Muscle of back (tissue), 11 donors: ENCODE measurements around the gene RASSF3. TPM values are rescaled to one million over a fixed set of nuclear protein-coding genes. Genes with fewer than 3 reads are reported as not detected.

Experiments used
- DNase-seq, 3 donors: peaks; one replicate each; pipeline versions ENCODE4 v3.0.0 to v3.0.0-alpha.2; 2013
- polyA plus RNA-seq, 10 donors: library from polyadenylated mRNA; unstranded; fragments of 120-200 nt; gene quantifications; one replicate each; pipeline ENCODE4 v1.2.1, GENCODE V29; 2013; ENCODE audit not compliant: insufficient read length in 10 of 10

Gene RASSF3
- polyA plus RNA-seq, 10 donors, result 37.6 to 84.9 (median 53.5) TPM

DNA sequence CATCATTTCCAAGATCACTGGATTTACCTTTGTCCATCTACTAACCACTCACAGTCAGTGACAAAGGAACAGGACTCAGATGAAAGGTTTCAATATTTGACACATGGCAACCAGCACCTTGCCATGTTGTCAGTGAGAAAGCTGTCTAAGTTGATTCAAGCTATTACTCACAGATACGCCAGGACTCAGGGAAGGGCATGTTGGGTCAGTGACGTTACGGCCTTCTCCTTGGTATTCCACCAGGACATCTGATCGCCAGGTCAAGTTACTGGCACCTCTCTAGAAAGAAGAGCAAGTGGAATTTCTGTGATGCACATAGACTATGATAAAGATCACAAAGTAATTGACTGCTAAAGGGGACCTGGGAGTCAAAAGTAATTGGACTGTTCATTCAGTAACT, 112.5 kb downstream of the RASSF3 start:
- DNase-seq, result no peak

DNA sequence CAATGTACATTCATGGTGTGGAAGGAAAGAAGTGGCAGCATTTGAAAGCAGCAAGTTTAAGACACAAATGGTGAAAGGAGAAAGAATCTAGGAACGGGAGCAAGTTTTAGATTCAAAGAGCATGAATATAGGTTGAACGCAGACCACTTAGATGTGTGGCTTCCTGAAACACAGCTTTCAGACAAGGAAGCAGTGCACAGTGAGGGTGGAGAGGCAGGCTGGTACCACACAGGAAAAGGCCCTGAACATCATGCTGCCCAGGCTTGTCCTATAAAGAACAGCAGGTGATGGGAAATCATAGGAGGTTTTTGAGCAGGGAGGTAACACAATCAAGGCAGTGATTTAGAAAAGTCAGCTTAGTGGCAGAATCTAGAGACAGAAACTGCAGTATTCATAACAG, 113.3 kb downstream of the RASSF3 start:
- DNase-seq, result no peak

DNA sequence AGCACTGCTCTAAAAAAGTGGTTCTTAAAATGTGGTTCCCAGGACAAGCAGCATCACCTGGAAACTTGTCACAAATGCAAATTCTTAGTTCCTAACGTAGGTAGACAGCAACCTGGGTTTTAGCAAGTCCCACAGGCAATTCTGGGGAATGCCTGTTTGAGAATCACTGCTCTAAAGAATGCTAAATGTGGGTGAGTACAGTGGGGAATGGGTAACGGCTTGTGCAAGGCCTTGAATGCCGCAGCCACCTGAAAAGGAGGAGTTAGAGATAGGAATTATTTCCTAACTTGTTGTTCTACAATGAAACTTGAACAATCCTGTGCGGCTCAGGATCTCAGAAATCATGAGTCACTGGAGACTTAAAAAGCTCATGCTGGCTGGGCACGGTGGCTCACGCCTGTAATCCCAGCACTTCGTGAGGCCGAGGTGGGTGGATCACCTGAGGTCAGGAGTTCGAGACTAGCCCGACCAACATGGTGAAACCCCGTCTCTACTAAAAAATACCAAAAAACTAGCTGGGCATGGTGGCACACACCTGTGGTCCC, 114.0 kb downstream of the RASSF3 start:
- no peak for DNase-seq

DNA sequence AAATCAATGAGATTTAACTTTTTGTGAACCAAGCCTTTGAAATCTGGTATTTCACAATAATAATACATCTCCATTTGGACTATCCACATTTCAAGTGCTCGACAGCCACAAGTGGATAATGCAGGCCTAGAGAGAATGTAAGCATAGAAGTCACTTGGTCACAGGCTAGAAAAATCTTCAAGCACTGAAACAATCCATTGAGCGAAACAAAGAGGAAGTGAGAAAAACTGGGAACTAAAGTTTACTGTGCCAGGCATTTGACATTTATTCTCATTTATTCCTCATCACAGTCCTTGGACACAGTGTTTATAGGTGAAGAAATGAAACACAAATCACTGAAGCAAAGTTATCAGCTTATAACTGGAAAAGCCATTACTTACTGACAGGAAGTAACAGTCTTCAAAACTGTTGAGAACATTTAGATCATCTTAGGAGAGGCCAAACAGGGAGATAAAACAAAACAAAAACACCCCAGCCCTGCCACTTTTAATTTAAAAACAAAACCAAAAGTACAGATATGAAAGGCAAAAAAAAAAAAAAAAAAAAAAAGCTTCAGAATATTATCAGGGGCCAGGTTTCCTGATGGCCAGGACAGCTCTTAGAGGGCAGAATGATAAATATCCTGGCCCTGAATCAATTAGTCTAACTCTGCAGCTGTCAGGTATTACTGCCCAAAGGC, 119.8 kb downstream of the RASSF3 start:
- DNase-seq, result no peak

DNA sequence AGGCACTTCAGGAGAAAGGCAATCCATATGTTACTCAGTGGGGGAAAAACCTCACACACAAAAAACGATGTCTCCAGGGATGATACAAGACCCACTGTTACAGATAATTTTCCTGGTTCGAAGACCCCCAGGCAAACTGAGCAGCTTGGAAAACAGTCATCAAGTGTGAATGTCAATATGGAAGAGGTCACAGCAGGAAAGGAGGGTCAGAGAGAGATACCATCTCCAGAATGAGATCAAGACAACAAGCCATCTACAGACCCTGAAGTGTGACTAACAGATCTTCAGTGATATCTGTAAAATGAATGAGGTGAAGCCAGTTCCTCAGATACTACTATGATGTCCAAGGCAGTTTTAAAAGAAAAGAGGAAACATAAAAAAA, 120.3 kb downstream of the RASSF3 start:
- DNase-seq, result no peak

DNA sequence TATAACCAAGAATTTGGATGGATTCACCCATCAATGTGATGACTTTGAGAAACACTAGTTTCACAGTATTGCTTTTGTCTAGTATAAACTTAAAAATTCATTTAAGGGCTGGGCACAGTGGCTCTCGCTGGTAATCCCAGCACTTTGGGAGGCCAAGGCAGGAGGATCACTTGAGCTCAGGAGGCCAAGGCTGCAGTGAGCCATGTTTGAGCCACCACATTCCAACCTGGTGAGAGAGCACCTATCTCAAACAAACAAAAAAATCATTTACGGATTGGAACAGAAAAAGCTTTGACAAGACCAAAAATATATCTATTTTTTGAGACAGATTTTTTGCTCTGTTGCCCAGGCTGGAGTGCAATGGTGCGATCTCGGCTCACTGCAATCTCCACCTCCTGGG, 121.4 kb downstream of the RASSF3 start:
- DNase-seq, result no peak

DNA sequence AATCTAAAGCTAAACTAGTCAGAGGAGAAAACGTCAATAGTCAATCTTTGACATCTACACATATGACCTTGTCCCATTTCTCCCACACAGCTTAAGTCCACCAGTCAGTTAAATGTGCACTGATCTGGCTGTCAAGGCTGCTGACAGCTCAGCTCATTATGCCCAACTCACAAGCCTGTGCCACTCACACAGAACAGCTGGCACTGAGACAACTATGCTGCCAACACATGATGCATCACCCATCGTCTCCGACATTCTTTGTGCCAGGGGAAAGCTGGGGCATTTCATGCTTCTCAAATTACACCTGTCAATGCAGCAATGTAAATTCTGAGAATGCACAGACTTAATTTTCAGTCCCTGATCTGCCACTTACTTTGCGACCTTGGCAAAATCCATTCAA, 123.6 kb downstream of the RASSF3 start:
- DNase-seq, result peak; percentile 25 to 57 (median 30)

DNA sequence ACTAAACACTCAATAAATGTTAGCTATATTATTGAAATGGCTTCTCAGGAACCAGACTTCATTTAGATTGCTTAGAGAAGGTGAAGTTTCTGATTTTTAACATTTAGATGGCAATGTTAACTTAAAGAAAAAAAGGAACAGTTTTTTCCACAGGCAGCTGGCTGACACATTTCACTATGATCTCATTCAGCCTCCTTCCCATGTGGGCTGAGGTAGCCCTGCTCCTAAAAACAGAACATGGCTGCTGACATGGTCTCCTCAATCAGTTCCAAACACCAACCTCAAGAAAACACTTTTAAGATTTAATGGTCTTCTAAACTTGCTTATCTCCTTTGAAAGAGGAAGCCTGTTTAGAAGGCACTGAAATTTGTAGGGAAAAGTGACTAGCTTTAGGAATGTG, 125.1 kb downstream of the RASSF3 start:
- DNase-seq, result peak in 1 of 3 donors; percentile 14

DNA sequence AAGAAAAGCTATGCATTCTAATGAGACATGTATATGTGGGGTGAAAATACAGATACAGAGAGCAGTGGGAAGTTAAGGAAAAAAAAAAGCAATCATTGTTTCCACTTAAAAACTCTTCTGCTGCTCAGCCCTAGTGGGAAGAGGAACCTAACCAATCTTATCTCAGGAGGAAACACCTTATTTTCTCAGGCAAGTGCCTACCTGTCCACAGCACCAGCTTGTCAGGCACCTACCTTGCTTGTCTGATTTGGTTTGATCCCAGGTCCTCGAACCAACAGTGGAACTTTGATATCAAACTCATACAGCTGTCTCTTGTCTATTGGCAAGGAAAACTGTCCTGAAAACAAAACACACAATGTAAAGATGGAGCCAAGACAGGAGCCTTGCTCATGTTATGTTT, 126.5 kb downstream of the RASSF3 start:
- DNase-seq, result no peak

DNA sequence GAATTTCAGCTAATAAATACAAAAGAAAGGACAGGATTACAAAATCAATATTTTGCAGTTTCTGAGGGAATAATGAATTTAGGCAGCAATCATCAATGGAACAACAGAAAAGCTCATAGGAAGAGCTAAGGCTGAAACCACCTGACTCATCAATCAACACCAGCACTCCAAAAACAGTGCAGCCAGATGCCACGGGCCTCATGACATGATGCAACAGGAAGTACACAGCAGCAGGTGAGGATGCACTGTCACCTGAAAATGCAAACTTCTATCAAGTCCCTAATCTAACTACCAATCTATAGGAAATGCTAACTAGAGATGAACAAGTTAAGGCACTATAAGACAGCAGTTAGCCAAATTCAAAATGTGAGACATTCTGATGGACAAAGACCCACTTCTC, 127.2 kb downstream of the RASSF3 start:
- no peak for DNase-seq

DNA sequence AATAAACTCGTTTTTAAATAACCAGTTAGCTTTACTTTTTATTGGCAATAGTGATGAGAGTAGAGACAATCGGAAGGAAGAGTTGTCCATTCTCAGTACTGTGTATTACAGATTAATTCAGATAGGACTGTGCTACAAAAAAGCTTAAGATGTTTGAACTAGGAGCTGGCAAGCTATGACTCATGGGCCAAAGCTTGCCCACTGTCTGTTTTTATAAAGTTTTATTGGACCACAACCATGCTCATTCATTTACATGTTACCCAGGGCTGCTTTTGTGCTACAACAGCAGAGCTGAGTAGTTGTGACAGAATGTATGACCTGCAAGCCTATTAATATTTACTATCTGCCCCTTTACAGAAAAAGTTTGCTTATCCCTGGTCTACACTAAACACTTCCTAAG, 129.5 kb downstream of the RASSF3 start:
- no peak for DNase-seq

DNA sequence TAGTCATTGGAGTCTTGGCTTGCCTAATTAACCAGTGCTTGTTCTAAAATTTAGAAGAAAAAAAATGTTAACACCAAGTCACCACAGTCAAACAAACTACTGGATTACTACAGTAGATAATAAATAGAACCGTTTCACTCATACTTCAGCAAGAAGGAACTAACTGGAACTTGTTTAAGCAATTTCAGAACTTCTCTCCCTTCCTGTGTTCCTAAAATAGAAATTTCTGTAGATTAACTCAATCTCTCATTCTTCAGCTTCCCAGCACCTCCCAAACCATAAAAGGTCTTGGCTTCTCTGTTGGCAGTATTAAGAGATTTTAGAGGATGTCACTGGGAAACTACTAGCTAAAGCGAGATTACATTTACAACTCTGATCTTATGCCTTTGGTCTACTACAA, 130.4 kb downstream of the RASSF3 start:
- no peak for DNase-seq

DNA sequence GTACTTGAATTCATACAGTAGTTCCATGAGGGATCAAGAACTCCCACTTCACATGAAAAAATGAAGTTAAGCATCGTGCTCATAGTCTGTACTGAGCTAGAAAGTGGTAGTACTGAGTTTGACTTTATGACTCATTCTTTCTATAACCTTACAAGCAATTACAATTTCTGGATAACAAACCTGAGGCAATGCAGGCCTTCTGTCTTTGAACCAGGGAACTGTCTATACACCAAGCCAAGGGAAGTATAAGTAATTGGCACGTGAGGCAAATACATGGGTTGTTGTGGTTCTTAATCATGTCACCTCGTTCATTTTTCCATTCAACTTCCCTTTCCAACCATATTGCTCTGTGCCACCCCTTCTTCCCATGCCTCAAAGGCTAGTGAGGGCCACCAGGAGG, 132.1 kb downstream of the RASSF3 start:
- no peak for DNase-seq

DNA sequence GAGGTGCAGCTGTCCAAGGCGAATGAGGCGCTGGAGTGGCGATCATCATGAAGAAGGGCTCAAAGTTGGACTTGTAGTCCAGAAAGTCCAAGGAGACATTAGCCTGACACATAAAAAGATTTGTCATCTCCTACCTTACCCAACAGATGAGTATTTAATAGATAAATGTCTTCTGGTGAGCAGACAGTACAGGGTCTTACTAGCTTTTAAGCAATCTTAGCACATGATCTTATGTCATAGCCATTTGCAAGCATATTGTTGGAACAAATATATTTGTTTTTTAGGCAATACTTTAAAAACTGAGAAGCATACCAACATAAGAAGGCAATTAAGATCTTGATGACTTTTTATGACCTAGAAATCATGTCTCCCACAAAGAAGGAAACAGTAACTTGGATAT, 132.9 kb downstream of the RASSF3 start:
- no peak for DNase-seq

DNA sequence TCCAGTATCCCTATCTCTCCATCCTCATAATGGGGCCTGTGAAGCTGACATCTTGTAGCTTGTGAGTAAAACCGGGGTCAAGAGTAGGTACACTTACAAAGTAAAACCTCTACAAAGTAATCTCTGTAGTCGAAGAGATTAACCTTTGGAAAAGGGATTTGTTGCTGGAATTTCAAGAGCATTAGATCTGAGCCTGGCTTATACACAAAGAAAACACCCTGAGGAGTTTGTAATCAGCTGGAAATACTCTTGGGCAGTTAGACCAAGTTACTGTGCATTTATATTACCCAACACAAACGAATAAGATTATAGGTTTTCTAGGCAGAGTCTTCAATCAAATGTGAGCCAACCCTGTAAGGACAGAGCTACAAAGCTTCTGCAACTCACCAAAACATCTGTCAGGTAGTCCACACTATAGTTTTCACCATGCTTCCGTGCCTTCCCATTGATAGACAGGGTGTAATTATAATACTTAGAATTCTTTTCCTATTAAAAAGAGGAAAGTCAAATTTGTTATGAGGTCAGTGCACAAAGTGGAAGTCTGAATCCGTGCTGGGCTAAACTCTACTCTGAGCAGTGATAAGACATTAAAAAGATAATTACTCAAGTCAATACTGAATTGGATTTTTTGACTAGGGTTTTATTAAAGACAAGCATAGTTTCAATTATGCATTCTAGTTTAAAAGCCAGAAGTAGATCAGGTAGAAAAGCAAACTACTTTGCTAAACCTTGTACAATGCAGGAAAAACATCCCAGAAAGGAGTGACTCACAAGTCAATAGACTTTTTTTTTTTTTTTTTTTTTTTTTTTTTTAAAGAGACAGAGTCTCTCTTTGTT, 134.3 kb downstream of the RASSF3 start:
- no peak for DNase-seq

DNA sequence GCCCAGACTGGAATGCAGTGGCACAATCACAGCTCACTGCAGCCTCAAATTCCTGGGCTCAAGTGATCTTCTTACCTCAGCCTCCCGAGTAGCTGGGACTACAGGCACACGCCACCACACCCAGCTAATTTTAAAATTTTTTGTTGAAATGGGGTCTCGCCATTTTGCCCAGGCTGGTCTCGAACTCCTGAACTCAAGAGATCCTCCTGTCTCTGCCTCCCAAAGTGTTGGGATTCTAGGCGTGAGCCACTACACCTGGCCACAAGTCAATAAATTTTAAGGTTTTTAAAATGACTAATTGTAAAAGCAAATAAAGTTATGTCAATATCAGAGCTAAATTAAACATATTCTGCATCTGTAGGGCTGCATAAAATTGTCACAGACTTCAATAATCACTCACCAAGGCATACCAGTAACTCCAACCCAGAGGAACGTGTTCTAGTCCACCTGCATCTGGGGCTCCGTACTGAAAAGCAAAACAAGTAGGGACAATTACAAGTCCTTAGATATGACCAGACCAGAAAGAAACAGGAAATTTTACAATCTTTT, 135.0 kb downstream of the RASSF3 start:
- DNase-seq, result no peak

DNA sequence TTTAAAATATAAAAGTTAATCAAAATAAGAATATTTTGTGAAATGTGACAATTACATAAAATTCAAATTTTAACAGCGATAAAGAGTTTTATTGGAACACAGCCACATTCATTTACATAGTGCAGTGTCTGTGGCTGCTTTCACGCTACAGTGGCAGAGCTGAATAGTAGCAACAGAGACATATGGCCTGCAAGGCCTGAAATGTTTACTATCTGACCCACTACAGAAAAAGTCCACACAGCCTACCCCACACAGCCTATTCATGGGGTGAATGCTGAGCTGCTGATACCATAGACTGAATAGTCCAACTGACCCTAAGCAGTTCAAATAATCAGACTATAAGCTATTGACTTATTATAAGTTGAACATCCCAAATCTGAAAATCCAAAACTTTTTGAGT, 135.7 kb downstream of the RASSF3 start:
- DNase-seq, result no peak

DNA sequence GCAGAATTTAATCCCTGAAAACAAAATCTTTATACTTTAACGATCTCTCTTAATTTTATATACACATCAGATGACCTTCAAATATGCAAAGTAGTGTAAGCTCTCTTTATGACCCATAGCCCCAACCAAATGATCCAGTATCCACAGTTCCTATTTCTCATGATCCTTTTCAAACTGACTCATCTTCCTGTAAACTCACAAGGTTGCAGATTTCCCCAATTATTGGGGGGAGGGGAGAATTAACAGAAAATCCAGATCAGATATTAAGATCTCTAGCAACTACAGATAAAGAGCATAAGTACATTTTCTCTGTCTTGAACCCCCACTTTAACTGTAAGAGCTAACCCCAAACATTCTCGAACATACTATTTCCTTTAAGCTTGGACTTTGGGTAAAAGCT, 136.4 kb downstream of the RASSF3 start:
- no peak for DNase-seq

Other genes starting within 250 kb of the RASSF3 start
- gene C12orf56, start 219.7 kb upstream of the RASSF3 start, polyA plus RNA-seq, result 1 to 10 TPM in 5 of 10 donors, under 1 TPM in 5; 0.19 to 2.3 (median 1.3) TPM
- gene XPOT, start 206.1 kb upstream of the RASSF3 start, polyA plus RNA-seq, result 10 to 100 TPM; 37.4 to 55.0 (median 43.7) TPM
- gene TBK1, start 158.4 kb upstream of the RASSF3 start, polyA plus RNA-seq, result 10 to 100 TPM; 11.6 to 21.8 (median 16.4) TPM
- 10 to 100 TPM; 59.9 to 82.5 (median 77.0) TPM for gene GNS, start 148.9 kb downstream of the RASSF3 start, polyA plus RNA-seq
- gene TBC1D30, start 214.2 kb downstream of the RASSF3 start, polyA plus RNA-seq, result 1 to 10 TPM; 1.2 to 2.3 (median 1.6) TPM